WTC11 (cell line): ENCODE measurements around the gene C14orf132. TPM values are rescaled to one million over a fixed set of nuclear protein-coding genes. Genes with fewer than 3 reads are reported as not detected.

ENCODE experiments used
- ATAC-seq: fragments of 200-7000 bp; cut with Tn5 transposase; 2 replicates; pipeline ENCODE4 v1.10.0; 2021; ENCODE audit warnings: mild to moderate bottlenecking, moderate library complexity
- CTCF ChIA-PET: fragments of 300-600 bp; sonication (Branson Sonifier 250); formaldehyde crosslinking; loops from one replicate; lab custom pipeline; 2021; ENCODE audit warnings: antibody characterized with exemption; lab: Charles Lee
- POLR2A ChIA-PET: fragments of 350-600 bp; sonication (Branson Sonifier 250); formaldehyde crosslinking; loops from one replicate; lab custom pipeline; 2021; ENCODE audit warnings: antibody characterized with exemption; lab: Charles Lee
- DNase-seq: peaks from one replicate; pipeline ENCODE4 v3.0.0; 2021; ENCODE audit warnings: low spot score
- H3K27ac Mint-ChIP-seq: 2 replicates; pipeline ENCODE4 v1.8.0; 2021; ENCODE audit warnings: mixed read lengths
- H3K27me3 Mint-ChIP-seq: 2 replicates; pipeline ENCODE4 v1.8.0; 2021; ENCODE audit warnings: low read depth, mild to moderate bottlenecking, moderate library complexity, mixed read lengths
- H3K36me3 Mint-ChIP-seq: 2 replicates; pipeline ENCODE4 v1.8.0; 2021; ENCODE audit warnings: mixed read lengths
- H3K4me1 Mint-ChIP-seq: 2 replicates; pipeline ENCODE4 v1.8.0; 2022; ENCODE audit warnings: mixed read lengths
- H3K4me3 Mint-ChIP-seq: 2 replicates; pipeline ENCODE4 v1.8.0; 2021; ENCODE audit warnings: mild to moderate bottlenecking, moderate library complexity, mixed read lengths
- H3K9me3 Mint-ChIP-seq: 2 replicates; pipeline ENCODE4 v1.8.0; 2021; ENCODE audit warnings: mixed read lengths
- ATF1 ChIP-seq: sonication (generic); formaldehyde crosslinking; IDR thresholded peaks from 2 replicates; pipeline ENCODE4 v1.8.1; 2023; ENCODE audit warnings: mild to moderate bottlenecking, moderate library complexity, missing genetic modification reagents
- EMX1 ChIP-seq: fragments of 250-450 bp; sonication (Bioruptor Pico); IDR thresholded peaks from 2 replicates; pipeline ENCODE4 v1.8.0; 2021; ENCODE audit warnings: mild to moderate bottlenecking
- ETV6 ChIP-seq: sonication (generic); formaldehyde crosslinking; IDR thresholded peaks from 2 replicates; pipeline ENCODE4 v1.8.1; 2022; ENCODE audit warnings: mild to moderate bottlenecking, missing genetic modification reagents
- FOXJ3 ChIP-seq: sonication (generic); formaldehyde crosslinking; IDR thresholded peaks from 2 replicates; pipeline ENCODE4 v1.9.0; 2021; ENCODE audit warnings: missing genetic modification reagents, mild to moderate bottlenecking, borderline replicate concordance
- GRHL2 ChIP-seq: fragments of 250-450 bp; sonication (Bioruptor Pico); IDR thresholded peaks from 2 replicates; pipeline ENCODE4 v1.8.0; 2022; ENCODE audit warnings: mild to moderate bottlenecking, moderate library complexity; ENCODE audit not compliant: insufficient replicate concordance, severe bottlenecking
- IRF2 ChIP-seq: sonication (generic); formaldehyde crosslinking; IDR thresholded peaks from 2 replicates; pipeline ENCODE4 v1.8.0; 2022; ENCODE audit warnings: low read depth, missing genetic modification reagents, borderline replicate concordance
- NFATC4 ChIP-seq: fragments of 250-450 bp; sonication (Bioruptor Pico); IDR thresholded peaks from 2 replicates; pipeline ENCODE4 v1.9.0; 2021; ENCODE audit warnings: mild to moderate bottlenecking
- NR2C2 ChIP-seq: sonication (generic); formaldehyde crosslinking; IDR thresholded peaks from 2 replicates; pipeline ENCODE4 v1.8.0; 2022; ENCODE audit warnings: mild to moderate bottlenecking, missing genetic modification reagents
- NR3C1 ChIP-seq: sonication (generic); formaldehyde crosslinking; conservative IDR thresholded peaks from 2 replicates; pipeline ENCODE4 v1.8.1; 2023; ENCODE audit warnings: low read depth, mild to moderate bottlenecking, missing genetic modification reagents
- SP1 ChIP-seq: sonication (generic); formaldehyde crosslinking; conservative IDR thresholded peaks from 2 replicates; pipeline ENCODE4 v1.8.1; 2022; ENCODE audit warnings: missing genetic modification reagents
- TEAD1 ChIP-seq: sonication (generic); formaldehyde crosslinking; IDR thresholded peaks from 2 replicates; pipeline ENCODE4 v1.8.0; 2022; ENCODE audit warnings: mild to moderate bottlenecking, missing genetic modification reagents
- ZBTB21 ChIP-seq: sonication (generic); formaldehyde crosslinking; IDR thresholded peaks from 2 replicates; pipeline ENCODE4 v1.8.1; 2023; ENCODE audit warnings: mild to moderate bottlenecking, missing genetic modification reagents, borderline replicate concordance
- ZNF138 ChIP-seq: sonication (generic); formaldehyde crosslinking; conservative IDR thresholded peaks from 2 replicates; pipeline ENCODE4 v1.8.1; 2022; ENCODE audit warnings: mild to moderate bottlenecking, moderate library complexity, missing genetic modification reagents
- ZNF423 ChIP-seq: fragments of 250-450 bp; sonication (Bioruptor Pico); IDR thresholded peaks from 2 replicates; pipeline ENCODE4 v2.1.2; 2022; ENCODE audit warnings: mild to moderate bottlenecking, moderate library complexity
- total RNA-seq: library from RNA; stranded (reverse); gene quantifications from 3 replicates; pipeline ENCODE4 v1.2.3, GENCODE V29; 2021
- TF ChIP-seq, protein P1 (sequence below): sonication (generic); formaldehyde crosslinking; IDR thresholded peaks from 2 replicates; pipeline ENCODE4 v1.8.1; 2023; ENCODE audit warnings: mild to moderate bottlenecking, missing genetic modification reagents
- TF ChIP-seq, protein P2 (sequence below): sonication (generic); formaldehyde crosslinking; IDR thresholded peaks from 2 replicates; pipeline ENCODE4 v1.8.1; 2023; ENCODE audit warnings: mild to moderate bottlenecking, missing genetic modification reagents, moderate library complexity
- TF ChIP-seq, protein P3 (sequence below): fragments of 250-450 bp; sonication (Bioruptor Pico); IDR thresholded peaks from 2 replicates; pipeline ENCODE4 v1.9.0; 2021; ENCODE audit warnings: moderate library complexity, mild to moderate bottlenecking, inconsistent platforms, borderline replicate concordance
- TF ChIP-seq, protein P4 (sequence below): fragments of 250-450 bp; sonication (Bioruptor Pico); IDR thresholded peaks from 2 replicates; pipeline ENCODE4 v1.9.0; 2021; ENCODE audit warnings: mild to moderate bottlenecking
- TF ChIP-seq, protein P5 (sequence below): sonication (generic); formaldehyde crosslinking; IDR thresholded peaks from 2 replicates; pipeline ENCODE4 v1.8.1; 2023; ENCODE audit warnings: mild to moderate bottlenecking, missing genetic modification reagents
- TF ChIP-seq, protein P6 (sequence below): sonication (generic); formaldehyde crosslinking; IDR thresholded peaks from 2 replicates; pipeline ENCODE4 v1.8.0; 2022; ENCODE audit warnings: mild to moderate bottlenecking, missing genetic modification reagents
- TF ChIP-seq, protein P7 (sequence below): sonication (generic); formaldehyde crosslinking; IDR thresholded peaks from 2 replicates; pipeline ENCODE4 v1.8.0; 2022; ENCODE audit warnings: mild to moderate bottlenecking, missing genetic modification reagents
- TF ChIP-seq, protein P8 (sequence below): sonication (generic); formaldehyde crosslinking; conservative IDR thresholded peaks from 2 replicates; pipeline ENCODE4 v1.8.1; 2023; ENCODE audit warnings: mild to moderate bottlenecking, low read depth, missing genetic modification reagents, moderate library complexity

The C14orf132 gene
- total RNA-seq, 1 experiment from 2014 or later: 14.1 TPM

DNA sequence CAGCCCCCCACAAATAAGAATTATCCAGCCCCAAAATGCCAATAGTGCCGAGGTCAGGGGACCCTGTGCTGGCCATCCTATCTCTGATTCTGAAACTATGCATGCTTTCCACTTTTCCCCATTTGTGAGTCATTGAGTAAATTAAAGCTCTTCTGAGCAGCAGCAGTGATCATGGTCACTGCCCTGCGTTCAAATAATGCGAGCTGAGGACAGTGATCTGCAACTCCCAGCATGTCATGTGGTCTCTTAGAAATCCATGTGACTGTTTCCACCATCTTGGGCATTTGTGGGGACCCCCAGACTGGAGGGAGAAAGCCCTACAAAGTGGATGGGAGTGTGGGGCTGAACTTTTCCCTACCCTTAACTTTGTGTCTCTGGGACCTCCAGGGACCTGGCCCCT lies 53.8 kb downstream of the C14orf132 start (continued):
- TF ChIP-seq, protein P1, sequence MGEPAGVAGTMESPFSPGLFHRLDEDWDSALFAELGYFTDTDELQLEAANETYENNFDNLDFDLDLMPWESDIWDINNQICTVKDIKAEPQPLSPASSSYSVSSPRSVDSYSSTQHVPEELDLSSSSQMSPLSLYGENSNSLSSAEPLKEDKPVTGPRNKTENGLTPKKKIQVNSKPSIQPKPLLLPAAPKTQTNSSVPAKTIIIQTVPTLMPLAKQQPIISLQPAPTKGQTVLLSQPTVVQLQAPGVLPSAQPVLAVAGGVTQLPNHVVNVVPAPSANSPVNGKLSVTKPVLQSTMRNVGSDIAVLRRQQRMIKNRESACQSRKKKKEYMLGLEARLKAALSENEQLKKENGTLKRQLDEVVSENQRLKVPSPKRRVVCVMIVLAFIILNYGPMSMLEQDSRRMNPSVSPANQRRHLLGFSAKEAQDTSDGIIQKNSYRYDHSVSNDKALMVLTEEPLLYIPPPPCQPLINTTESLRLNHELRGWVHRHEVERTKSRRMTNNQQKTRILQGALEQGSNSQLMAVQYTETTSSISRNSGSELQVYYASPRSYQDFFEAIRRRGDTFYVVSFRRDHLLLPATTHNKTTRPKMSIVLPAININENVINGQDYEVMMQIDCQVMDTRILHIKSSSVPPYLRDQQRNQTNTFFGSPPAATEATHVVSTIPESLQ (CRISPR knock-in tag): no peak
- TF ChIP-seq, protein P2, sequence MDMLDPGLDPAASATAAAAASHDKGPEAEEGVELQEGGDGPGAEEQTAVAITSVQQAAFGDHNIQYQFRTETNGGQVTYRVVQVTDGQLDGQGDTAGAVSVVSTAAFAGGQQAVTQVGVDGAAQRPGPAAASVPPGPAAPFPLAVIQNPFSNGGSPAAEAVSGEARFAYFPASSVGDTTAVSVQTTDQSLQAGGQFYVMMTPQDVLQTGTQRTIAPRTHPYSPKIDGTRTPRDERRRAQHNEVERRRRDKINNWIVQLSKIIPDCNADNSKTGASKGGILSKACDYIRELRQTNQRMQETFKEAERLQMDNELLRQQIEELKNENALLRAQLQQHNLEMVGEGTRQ (CRISPR knock-in tag): no peak
- TF ChIP-seq, protein P3, sequence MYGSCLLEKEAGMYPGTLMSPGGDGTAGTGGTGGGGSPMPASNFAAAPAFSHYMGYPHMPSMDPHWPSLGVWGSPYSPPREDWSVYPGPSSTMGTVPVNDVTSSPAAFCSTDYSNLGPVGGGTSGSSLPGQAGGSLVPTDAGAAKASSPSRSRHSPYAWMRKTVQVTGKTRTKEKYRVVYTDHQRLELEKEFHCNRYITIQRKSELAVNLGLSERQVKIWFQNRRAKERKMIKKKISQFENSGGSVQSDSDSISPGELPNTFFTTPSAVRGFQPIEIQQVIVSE (CRISPR knock-in tag): no peak
- TF ChIP-seq, all 79 proteins: peak for 0

DNA sequence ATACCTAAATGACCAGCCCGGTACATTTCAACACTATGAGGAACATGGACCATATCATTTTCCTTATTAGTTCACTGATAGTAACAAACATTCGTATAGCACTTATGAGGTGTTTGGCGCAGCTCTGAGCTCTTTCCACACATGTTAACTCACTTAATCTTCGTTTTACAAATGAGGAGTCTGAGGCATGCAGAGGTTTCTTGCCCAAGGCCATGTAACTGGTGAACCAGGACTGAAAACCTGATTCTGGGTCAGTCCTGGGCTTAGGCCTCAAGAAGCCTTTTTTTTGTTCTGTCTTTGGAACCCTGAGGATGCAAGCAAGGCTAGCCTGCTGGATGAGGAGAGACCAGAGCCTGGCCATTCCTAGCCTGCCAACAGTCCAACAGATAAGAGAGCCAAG lies 55.0 kb downstream of the C14orf132 start:
- Mint-ChIP-seq H3K4me1 (peaks cover 20% of the 10 kb centered on the region), H3K9me3 (no peaks in the 10 kb centered on the region), H3K27ac (no peak overlapping the region), H3K4me3 (no peak overlapping the region), H3K36me3 (no peaks in the 10 kb centered on the region), H3K27me3 (no peaks in the 10 kb centered on the region)
- DNase-seq (no peak), ATAC-seq (no peak)
- TF ChIP-seq, protein P4, sequence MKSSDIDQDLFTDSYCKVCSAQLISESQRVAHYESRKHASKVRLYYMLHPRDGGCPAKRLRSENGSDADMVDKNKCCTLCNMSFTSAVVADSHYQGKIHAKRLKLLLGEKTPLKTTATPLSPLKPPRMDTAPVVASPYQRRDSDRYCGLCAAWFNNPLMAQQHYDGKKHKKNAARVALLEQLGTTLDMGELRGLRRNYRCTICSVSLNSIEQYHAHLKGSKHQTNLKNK (CRISPR knock-in tag): no peak
- TF ChIP-seq, protein P2 (CRISPR knock-in tag): no peak
- TF ChIP-seq ZBTB21 (CRISPR knock-in tag) (no peak), NFATC4 (CRISPR knock-in tag) (no peak), NR3C1 (CRISPR knock-in tag) (no peak), NR2C2 (CRISPR knock-in tag) (no peak), GRHL2 (CRISPR knock-in tag) (no peak), ATF1 (no peak), FOXJ3 (CRISPR knock-in tag) (no peak), ZNF423 (CRISPR knock-in tag) (no peak), EMX1 (CRISPR knock-in tag) (no peak), SP1 (no peak), IRF2 (CRISPR knock-in tag) (no peak), ETV6 (CRISPR knock-in tag) (no peak), TEAD1 (CRISPR knock-in tag) (no peak), ZNF138 (no peak)
- TF ChIP-seq, protein P5, sequence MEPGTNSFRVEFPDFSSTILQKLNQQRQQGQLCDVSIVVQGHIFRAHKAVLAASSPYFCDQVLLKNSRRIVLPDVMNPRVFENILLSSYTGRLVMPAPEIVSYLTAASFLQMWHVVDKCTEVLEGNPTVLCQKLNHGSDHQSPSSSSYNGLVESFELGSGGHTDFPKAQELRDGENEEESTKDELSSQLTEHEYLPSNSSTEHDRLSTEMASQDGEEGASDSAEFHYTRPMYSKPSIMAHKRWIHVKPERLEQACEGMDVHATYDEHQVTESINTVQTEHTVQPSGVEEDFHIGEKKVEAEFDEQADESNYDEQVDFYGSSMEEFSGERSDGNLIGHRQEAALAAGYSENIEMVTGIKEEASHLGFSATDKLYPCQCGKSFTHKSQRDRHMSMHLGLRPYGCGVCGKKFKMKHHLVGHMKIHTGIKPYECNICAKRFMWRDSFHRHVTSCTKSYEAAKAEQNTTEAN (CRISPR knock-in tag): no peak
- TF ChIP-seq, protein P6, sequence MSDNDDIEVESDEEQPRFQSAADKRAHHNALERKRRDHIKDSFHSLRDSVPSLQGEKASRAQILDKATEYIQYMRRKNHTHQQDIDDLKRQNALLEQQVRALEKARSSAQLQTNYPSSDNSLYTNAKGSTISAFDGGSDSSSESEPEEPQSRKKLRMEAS (CRISPR knock-in tag): no peak
- TF ChIP-seq, protein P7, sequence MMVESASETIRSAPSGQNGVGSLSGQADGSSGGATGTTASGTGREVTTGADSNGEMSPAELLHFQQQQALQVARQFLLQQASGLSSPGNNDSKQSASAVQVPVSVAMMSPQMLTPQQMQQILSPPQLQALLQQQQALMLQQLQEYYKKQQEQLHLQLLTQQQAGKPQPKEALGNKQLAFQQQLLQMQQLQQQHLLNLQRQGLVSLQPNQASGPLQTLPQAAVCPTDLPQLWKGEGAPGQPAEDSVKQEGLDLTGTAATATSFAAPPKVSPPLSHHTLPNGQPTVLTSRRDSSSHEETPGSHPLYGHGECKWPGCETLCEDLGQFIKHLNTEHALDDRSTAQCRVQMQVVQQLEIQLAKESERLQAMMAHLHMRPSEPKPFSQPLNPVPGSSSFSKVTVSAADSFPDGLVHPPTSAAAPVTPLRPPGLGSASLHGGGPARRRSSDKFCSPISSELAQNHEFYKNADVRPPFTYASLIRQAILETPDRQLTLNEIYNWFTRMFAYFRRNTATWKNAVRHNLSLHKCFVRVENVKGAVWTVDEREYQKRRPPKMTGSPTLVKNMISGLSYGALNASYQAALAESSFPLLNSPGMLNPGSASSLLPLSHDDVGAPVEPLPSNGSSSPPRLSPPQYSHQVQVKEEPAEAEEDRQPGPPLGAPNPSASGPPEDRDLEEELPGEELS (CRISPR knock-in tag): no peak
- TF ChIP-seq, protein P8, sequence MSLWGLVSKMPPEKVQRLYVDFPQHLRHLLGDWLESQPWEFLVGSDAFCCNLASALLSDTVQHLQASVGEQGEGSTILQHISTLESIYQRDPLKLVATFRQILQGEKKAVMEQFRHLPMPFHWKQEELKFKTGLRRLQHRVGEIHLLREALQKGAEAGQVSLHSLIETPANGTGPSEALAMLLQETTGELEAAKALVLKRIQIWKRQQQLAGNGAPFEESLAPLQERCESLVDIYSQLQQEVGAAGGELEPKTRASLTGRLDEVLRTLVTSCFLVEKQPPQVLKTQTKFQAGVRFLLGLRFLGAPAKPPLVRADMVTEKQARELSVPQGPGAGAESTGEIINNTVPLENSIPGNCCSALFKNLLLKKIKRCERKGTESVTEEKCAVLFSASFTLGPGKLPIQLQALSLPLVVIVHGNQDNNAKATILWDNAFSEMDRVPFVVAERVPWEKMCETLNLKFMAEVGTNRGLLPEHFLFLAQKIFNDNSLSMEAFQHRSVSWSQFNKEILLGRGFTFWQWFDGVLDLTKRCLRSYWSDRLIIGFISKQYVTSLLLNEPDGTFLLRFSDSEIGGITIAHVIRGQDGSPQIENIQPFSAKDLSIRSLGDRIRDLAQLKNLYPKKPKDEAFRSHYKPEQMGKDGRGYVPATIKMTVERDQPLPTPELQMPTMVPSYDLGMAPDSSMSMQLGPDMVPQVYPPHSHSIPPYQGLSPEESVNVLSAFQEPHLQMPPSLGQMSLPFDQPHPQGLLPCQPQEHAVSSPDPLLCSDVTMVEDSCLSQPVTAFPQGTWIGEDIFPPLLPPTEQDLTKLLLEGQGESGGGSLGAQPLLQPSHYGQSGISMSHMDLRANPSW (CRISPR knock-in tag): no peak
- POLR2A ChIA-PET: no interaction called here
- CTCF ChIA-PET: no interaction called here
